ENCODE data around the gene PUS10.
A peak's percentile ranks its signal among the peaks of the same experiment; 100 is the strongest.
"Not testable (repeated sequence)": the region's sequence is repeated elsewhere in the genome, so short reads cannot be mapped to it uniquely, and the experiment has no call there.

The PUS10 gene

GRCh38 chr2:61012303-61012702 is 5.8 kb downstream of the PUS10 start:
- FAIRE-seq = not testable (repeated sequence)
- DNase-seq (ENCODE audit: low spot score) = peak; percentile 43

- DNase-seq (ENCODE audit: low spot score) = no peak
Observed at GRCh38 chr2:61011678-61012077, 6.4 kb downstream of the PUS10 start.

GRCh38 chr2:61009355-61009754 is 8.7 kb downstream of the PUS10 start:
- DNase-seq (ENCODE audit: low spot score) (no peak), FAIRE-seq (no peak)

More at GRCh38 chr2:61011678-61012077, 6.4 kb downstream of the PUS10 start:
- FAIRE-seq = no peak

GRCh38 chr2:61006486-61007105 is 11.5 kb downstream of the PUS10 start:
- DNase-seq (ENCODE audit: low spot score) = no peak
- FAIRE-seq = no peak

- DNase-seq (ENCODE audit: low spot score) (no peak), FAIRE-seq (no peak)
Observed at GRCh38 chr2:61005736-61006135, 12.3 kb downstream of the PUS10 start.

- FAIRE-seq (no peak), DNase-seq (ENCODE audit: low spot score) (peak; percentile 45)
Observed at GRCh38 chr2:60998628-60999545, 19.2 kb downstream of the PUS10 start.

GRCh38 chr2:60994131-60994530 is 23.9 kb downstream of the PUS10 start:
- FAIRE-seq (no peak), DNase-seq (ENCODE audit: low spot score) (no peak)

- DNase-seq (ENCODE audit: low spot score) (no peak), FAIRE-seq (no peak)
Observed at GRCh38 chr2:60992985-60993392, 25.1 kb downstream of the PUS10 start.

- DNase-seq (ENCODE audit: low spot score) (no peak), FAIRE-seq (no peak)
Observed at GRCh38 chr2:60991644-60992043, 26.4 kb downstream of the PUS10 start.

- FAIRE-seq = no peak
- no peak for DNase-seq (ENCODE audit: low spot score)
Observed at GRCh38 chr2:60989259-60989658, 28.8 kb downstream of the PUS10 start.

- FAIRE-seq; DNase-seq (ENCODE audit: low spot score): not testable (repeated sequence)
Observed at GRCh38 chr2:60987656-60988055, 30.4 kb downstream of the PUS10 start.

- DNase-seq (ENCODE audit: low spot score) (no peak), FAIRE-seq (no peak)
Observed at GRCh38 chr2:60987041-60987440, 31.0 kb downstream of the PUS10 start.

- no peak for FAIRE-seq
Observed at GRCh38 chr2:60984720-60985119, 33.3 kb downstream of the PUS10 start.

GRCh38 chr2:60982066-60982465 is 36.0 kb downstream of the PUS10 start:
- not testable (repeated sequence) for DNase-seq (ENCODE audit: low spot score); FAIRE-seq

More at GRCh38 chr2:60984720-60985119, 33.3 kb downstream of the PUS10 start:
- DNase-seq (ENCODE audit: low spot score) = no peak

- FAIRE-seq = no peak
- no peak for DNase-seq (ENCODE audit: low spot score)
Observed at GRCh38 chr2:60980071-60980815, 37.8 kb downstream of the PUS10 start.

GRCh38 chr2:60979231-60979630 is 38.8 kb downstream of the PUS10 start:
- FAIRE-seq (no peak), DNase-seq (ENCODE audit: low spot score) (no peak)

GRCh38 chr2:60977562-60977895 is 40.5 kb downstream of the PUS10 start:
- no peak for FAIRE-seq
- no peak for DNase-seq (ENCODE audit: low spot score)

GRCh38 chr2:60976875-60977561 is 41.0 kb downstream of the PUS10 start:
- DNase-seq (ENCODE audit: low spot score) (no peak), FAIRE-seq (no peak)

GRCh38 chr2:60976256-60976850 is 41.7 kb downstream of the PUS10 start:
- DNase-seq (ENCODE audit: low spot score) (no peak), FAIRE-seq (no peak)

GRCh38 chr2:60974652-60975051 is 43.4 kb downstream of the PUS10 start:
- DNase-seq (ENCODE audit: low spot score) (no peak), FAIRE-seq (no peak)

- FAIRE-seq = no peak
- no peak for DNase-seq (ENCODE audit: low spot score)
Observed at GRCh38 chr2:60973705-60974104, 44.4 kb downstream of the PUS10 start.
